Activated CD4-positive, alpha-beta T cell treated with anti-CD3 and anti-CD28 coated beads for 4 hours (primary cell): ENCODE results near the gene NES.

ENCODE experiments used
- DNase-seq, 2 donors: peaks; one replicate each; pipeline ENCODE4 v3.0.0-alpha.2; 2020

The NES gene, protein sequence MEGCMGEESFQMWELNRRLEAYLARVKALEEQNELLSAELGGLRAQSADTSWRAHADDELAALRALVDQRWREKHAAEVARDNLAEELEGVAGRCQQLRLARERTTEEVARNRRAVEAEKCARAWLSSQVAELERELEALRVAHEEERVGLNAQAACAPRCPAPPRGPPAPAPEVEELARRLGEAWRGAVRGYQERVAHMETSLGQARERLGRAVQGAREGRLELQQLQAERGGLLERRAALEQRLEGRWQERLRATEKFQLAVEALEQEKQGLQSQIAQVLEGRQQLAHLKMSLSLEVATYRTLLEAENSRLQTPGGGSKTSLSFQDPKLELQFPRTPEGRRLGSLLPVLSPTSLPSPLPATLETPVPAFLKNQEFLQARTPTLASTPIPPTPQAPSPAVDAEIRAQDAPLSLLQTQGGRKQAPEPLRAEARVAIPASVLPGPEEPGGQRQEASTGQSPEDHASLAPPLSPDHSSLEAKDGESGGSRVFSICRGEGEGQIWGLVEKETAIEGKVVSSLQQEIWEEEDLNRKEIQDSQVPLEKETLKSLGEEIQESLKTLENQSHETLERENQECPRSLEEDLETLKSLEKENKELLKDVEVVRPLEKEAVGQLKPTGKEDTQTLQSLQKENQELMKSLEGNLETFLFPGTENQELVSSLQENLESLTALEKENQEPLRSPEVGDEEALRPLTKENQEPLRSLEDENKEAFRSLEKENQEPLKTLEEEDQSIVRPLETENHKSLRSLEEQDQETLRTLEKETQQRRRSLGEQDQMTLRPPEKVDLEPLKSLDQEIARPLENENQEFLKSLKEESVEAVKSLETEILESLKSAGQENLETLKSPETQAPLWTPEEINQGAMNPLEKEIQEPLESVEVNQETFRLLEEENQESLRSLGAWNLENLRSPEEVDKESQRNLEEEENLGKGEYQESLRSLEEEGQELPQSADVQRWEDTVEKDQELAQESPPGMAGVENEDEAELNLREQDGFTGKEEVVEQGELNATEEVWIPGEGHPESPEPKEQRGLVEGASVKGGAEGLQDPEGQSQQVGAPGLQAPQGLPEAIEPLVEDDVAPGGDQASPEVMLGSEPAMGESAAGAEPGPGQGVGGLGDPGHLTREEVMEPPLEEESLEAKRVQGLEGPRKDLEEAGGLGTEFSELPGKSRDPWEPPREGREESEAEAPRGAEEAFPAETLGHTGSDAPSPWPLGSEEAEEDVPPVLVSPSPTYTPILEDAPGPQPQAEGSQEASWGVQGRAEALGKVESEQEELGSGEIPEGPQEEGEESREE (N-terminal part only)

DNA sequence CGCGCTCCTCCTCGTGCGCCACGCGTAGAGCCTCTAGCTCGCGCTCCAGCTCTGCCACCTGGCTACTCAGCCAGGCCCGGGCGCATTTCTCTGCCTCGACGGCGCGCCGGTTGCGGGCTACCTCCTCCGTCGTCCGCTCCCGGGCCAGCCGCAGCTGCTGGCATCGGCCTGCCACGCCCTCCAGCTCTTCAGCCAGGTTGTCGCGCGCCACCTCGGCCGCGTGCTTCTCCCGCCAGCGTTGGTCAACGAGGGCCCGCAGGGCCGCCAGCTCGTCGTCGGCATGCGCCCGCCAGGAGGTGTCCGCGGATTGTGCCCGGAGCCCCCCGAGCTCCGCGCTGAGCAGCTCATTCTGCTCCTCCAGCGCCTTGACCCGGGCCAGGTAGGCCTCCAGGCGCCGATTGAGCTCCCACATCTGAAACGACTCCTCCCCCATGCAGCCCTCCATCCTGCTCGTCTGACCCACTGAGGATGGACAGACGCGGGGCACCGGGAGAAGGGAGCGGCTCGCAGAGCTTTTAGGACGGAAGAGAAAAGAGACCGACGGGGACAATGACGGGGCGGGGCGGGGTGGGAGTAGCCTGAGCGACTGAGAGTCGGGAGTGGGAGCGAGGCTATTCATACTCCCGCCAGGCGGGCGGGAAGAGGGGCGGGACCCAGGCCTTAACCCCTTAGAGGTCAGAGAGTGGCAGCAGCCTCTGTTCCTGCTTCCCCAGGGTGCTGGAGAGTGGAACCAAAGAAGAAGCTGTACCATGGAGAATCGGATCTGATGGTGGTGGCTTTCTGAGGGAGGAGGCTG lies at the start of gene NES:
Gene NES (minus strand): TSS at position 588 of the 796 bp plus-strand sequence. CDS start 143 bp downstream, at position 445.
- no peak for DNase-seq

DNA sequence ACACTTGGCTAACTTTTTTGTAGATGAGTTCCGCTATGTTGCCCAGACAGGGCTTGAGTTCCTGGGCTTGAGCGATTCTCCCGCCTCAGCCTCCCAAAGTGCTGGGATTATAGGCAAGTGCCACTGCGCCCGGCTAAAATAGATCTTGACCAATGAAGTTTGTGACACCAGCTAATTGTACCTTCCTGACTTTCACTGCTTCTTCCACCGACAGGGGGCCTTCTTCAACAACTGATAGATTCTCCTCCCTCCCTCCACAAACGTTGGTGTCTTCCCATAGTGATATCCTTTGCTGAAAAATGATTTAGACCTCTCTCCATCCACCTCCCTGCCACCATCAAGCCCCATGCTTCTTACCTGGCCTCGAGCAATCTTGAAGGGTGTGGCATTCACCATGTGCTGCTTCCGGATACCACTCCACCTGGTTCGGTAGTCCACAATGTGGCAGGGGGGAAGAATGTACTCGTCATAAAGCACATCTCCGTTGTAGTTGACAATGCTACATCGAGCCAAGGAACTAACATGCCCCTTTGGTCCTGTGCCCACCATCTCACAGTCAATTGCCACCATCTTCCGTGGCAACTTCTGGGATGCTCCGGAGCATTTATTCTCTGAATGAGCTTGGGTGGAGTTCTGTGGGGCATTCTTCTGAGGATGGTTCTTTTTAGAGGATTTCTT lies 49.5 kb upstream of the NES start:
- peak; percentile 50 to 59 for DNase-seq

DNA sequence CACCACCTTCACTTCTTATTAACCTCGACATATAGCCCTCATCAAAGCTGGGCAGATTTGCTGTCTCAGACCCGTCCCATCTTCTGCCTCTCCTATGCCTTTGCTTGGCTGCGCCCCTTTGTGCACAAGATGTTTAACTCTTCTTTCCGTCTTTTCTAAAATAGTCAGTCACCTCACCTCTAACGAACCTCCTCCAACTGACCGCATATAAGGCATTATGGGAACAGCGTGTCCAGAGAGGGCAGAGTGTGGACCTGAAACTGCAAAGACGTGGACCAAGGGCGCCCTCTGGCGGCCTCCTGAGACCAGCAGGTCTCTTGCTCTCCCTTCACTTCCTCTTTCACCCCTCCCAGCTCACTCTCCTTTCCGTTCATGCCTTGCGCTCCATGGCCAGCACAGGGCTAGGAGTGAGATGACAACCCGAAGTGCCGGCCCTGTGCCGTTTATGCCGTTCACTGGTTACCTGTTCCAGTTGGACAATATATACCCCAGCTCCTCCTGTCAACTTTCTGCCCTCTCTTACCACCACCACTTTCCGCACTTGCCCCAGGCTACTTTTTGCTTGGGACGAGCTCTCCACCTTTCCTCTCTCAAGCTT lies 48.6 kb upstream of the NES start:
- DNase-seq, result peak; percentile 73 to 75

DNA sequence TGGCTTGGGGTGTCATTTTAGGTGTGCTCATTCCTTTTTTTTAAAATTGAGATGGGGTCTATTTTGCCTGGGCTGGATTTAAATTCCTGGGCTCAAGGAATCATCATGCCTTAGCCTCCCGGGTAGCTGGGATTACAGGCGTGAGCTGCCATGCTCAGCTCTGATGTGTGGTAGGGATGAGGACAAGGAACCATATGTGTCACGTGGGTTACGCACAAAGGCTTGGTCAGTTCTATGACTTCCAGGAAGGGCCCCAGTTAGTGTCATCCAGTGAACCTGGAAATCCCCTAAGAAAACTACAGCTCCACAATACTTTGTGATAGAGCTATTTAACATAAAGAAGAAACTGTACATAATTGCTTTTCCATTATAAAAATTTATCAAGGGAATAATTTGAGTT lies 44.3 kb upstream of the NES start:
- no peak for DNase-seq

DNA sequence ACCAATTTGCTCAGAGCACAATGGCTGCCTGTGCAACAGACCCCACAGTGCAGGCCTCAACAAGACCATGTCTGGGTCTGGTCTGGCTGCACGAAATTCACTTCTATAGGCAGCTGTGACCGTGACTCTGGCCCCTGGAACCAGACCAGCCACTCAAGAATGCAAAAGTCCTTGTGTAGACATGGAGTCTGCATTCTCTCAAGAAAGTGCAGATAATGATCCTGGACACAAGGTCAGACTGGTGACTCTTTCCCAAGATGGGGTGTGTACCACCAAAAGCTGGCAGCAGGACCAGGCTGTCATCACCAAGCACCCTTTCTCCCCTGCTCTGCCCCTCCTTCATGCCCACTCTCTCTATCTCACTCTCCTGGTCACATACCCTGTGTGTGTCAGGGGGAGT lies 43.9 kb upstream of the NES start:
- no peak for DNase-seq

DNA sequence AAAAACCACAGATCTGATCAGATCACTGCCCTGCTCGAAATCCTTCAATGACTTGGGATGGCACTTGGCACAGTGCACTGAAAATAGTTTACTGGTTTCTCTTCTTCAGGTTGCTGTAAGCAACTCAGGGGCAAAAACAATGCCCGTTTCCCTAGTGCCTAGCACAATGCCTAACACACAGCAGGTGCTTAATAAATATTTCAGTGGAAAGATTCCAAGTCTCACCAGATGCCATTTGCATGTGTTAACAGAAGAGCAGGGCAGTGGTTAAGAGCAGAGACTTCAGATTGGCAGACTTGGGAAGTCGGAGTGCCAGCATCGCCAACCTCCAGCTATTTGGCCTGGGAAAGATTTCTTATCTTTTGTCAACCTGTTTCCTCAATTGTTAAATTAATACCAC lies 40.1 kb upstream of the NES start:
- DNase-seq, result no peak

DNA sequence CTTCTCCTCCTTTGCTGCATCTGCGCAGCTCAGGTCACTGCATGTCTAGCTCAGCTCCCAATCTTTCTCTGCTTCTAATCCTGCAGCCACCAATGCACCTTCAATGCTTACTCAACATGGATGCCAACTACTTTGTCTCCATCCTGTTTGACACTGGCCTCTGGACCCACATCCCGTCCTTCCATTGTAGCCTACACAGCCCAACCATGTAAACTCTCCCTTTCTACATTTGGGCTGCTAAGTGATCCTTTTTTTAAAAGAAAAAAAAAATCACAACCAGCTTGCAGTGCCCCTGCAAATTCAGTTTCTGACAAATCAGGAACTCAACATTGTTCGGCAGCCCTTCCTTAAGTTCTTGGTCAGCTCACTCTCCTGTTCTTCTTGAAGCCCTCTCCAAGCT lies 37.6 kb upstream of the NES start:
- DNase-seq, result no peak

DNA sequence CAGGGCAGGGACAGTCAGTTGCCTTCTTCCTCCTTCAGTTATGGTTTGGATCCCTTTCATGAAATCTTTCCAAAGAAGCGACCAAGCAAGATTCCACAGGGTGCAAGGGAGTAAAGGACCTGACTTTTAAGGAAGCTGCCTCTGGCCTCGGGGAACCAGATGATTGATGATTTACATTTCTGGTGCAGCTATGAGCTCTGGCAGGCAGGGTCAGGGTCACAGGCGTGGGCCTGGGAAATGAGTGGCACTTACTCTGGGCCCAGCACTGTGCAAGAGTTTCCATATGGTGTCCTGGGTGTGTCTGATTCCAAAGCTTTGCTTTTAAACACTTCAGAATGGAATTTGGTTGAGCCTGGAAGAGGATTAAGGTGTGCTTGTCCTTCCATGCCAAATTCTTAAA lies 35.4 kb upstream of the NES start:
- no peak for DNase-seq

DNA sequence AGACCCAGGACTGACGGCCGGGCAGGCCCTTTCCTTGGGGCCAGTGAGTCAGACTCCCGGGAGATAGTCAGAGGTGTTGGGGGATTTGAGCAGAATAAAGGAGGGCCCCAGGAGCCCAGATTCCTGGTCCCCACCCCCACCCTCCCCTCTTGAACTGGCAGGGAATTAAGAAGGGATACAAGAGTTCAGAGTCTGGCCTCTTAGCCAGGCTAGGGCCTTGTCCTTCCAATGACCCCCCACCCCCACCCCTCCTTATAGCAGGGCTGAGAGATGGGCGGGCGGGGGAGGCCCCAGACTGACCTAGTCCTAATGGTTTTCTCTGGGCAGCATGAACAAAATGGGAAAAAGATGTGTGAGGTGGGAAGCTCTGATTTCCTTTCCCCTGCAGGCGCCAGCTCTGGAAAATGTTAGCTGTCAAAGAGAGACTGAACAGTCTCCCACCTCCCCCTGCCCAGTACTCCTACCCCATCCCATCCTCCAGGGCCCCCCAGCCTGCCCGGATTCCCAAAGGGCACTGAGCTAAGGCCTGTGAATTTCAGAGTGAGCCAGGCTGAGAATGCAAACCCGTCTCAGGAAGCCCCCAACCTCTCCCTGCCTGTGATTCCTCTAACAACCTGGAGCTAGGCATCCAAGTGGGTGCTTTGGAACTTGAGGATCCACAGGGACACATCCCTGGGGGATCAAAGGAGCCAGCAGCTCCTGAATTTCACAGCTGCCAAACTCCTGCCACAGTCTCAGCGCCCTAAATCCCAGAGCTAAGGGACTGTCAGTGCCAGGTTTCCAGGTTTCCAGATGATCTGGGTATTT lies 34.0 kb upstream of the NES start:
- DNase-seq, result no peak

DNA sequence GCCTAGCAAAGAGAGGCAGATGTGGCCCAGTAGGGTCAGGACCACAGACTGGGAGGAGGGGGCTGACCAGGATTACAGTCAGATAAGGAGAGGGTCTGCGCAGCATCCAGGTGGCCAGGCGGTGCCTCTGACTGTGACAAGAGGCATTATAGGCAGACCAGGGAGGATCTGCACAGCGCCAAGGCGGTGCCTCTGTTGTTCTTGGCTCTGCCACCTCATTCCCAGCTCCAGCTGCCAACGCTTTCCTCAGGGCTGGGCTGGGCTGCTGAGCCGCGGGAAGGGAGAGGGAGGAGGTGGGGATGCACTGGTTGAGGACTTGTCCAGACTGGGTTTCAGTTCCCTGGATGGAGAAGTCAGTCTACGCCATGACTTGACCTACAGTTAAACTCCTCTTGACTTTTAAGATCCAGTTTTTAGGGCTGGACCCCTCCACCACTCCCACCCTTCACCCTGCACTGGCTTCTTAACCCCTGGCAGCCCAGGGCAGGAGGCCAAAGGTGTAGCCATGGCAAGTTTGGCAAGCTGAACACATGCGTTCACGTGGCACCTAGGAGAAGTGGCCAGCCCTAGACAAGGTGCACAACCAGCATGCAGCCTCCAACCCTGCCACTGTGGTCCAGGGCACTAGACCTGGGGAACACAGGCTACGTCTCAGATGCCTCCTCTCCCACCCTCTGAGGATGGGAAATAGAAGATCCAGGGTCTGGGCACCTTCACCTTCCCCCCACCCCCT lies 32.7 kb upstream of the NES start:
- no peak for DNase-seq

DNA sequence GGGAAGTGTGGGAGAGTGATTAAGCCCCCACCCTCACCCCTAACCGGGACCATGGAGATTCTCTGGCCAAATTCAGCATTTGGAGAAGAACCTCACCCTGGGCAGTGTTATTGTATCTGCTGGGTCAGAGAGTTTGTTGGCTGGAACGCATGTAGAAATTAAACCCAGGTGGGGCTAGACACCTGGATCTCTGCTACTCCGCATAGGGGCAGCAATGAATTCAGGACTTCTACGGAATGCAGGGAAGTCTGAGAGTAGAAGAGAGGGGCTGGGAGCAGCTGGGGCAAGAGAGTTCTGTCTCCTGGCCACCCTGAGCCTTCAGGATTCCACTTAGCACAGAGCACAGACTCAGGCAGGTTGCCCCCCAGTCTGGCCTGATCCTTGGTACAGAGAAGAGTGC lies 31.8 kb upstream of the NES start:
- no peak for DNase-seq

DNA sequence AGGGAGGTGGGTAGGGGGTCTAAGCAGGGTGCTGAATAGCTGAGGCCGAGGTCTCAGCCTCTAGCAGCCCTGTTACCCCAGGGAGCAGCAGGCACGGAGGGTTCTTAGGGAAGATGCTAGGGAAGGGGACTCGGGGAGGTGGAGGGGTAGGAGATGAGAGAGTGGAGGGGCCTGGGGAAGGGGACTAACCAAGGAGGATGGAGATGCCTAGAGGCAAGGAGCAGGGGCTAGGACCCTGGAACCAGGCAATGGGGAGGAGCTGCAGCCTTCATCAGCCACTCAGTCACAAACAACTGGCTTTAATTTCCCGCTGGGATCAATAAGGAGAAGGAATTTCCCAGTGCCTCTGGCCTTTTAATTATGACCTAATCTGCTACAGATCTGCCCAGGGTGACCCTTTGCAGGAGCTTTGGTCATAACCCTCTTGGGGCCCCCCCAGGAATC lies 31.0 kb upstream of the NES start:
- DNase-seq, result no peak

DNA sequence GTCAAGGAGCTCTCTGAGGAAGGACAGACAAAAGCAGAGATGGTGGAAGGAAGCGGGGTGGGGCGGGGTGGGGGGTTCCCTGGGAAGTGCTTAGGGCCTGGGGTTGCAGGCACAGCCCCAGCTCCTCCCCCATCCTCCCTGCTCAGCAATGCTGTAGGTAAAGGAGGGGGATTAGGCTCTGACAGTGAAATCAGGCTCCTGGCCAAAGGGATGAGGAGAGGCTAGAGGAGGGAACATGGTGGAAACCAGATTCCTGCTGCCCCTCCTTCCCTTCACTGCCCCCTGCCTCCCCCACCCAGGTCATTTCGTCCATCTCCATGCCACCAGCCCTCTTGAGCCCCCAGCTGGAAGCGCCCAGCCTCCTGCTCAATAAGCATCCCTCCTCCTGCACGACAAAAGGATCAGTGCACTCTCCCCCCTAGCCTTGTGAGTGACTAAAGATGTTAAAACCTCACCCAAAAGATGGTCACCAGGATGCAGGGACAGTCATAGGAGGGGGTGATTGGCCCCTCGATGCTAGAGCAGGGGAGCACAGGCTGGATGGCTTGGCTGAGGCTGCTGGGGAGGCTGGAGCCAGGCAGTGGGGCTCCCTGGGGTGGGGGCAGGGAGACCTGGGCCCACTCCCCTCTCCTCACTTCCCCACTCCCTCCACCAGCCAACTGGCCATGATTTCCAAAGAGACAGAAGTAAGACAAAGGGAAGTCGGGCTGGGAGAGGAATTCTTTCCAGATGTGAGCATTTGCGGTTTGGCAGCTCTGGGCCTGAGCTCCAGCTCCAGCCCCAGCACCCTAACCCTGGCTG lies 30.4 kb upstream of the NES start:
- no peak for DNase-seq

DNA sequence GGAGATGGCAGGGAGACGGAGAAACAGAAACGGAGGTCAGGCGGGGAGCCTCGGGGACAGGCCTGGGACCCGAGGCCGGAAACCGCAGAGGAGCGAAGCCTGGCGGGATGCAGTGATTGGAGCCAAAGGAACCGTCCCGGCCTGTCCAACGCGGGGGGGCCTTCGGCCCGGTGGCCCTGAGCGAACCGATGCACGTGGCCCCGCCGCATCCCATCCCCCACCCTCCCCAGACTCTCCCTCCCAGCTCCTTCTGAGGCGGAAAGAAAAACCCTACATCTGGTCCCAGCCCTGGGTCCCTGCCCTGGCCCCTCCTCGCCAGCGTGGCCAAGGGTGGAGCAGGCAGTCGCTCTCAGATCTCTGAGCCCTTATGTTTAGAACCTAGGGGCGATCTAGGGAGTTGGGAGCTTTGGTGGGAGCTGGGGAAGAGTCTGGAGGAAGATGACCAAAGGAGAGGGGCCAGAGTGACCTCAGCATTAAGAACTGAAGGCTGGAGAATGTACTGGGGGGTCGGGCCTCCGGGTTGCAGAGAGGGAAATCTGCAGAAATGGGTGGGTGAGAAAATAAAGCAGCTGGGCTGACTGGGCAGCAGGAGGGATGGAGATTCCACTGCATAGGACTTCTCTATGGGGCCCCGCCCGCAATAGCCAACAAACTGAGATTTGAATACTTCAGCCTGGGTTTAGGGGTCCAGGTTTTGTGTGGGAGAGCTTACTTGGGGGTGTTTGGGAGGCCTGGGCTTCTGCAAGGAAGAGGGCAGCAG lies 29.6 kb upstream of the NES start:
- peak in 1 of 2 donors; percentile 28 for DNase-seq

DNA sequence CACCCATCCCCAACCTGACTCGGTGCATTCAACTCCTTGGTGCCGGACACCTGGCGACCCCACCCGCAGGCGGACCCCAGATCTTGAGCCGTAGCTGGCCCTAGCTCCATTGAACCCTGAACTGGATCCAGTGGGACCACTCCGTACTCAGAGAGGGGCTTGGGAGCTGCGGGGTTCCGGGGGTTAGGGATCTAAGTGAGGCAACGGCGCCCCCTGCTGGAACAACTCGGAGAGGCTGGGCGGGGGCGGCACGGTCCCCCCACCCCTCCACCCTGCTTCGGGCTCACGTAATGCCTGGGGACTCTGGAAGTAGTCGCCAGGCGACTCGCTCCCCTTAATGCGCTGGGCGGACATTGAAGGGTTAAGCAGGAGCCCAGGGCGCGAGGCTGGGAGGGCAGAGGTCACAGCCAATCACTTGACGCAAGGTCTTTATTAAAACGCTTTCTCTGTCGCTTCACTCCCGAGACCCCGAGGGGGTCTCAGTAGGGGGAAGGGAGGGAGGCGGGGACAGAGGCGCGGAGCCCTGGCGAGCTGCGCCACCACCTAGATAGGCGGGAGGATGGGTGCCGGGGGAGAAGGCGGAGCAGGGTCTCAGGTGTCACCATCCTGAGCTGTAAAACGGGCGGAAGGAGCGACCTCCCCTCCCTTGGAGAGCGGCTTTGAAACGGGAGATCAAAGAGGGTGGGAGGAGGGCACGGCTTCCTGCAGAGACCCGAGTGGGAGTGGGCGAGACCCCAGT lies 28.9 kb upstream of the NES start:
- peak; percentile 70 to 73 for DNase-seq

DNA sequence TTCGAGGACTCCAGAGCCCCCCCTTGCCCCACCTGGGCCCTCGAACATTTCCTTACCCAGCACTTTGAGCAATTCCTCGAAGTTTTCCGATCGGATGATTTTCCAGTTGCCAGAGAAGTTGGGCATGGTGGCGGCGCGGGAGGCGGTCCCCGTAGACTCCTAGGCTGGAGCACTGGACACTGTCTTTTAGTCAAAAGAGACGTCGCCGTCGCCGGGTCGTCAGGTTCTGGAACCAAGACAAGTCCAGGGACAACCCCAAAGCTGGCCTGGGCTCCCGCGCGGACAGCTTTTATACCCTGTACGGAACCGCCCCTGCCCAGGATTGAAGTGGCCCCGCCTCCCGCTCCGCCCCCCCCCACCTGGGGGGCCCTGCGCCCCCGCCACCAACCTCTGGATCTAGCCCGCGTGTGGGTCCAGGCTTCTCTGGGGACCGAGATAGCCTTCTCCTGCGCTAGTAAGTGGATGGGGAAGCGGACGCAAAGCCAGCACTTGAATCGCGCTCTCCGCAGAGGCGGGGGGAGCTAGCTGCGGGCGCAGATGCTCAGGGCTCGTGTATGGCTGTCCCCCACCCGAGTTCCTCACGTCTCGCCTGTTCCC lies 28.2 kb upstream of the NES start, which contains the start of gene CRABP2:
Gene CRABP2 (minus strand): TSS at position 263 of the 597 bp plus-strand sequence. CDS start 137 bp downstream, at position 126.
- DNase-seq, result peak in 1 of 2 donors; percentile 28

DNA sequence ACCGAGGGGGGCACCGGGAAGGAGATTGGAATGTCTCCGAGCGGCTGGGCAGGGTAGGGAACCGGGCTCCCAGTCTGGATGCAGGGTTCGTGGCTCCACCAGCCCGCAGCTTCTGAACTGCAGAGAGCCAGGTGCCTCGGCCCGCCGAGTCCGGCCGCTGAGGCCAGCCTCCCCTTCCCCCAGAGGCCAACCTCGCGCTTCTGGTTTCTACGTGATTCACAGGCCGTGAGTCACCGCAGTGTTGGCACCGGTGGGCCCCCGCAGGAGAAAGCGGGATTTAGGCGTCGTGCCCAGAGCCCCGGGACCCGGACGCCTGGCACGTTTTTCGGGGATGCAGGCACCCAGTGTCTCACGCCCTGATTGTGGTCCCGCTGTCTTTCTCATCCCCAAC lies 27.7 kb upstream of the NES start:
- peak; percentile 40 for DNase-seq
